Naive B cell (primary cell): Measurements from ENCODE around the gene IL10. TPM values are rescaled to one million over a fixed set of nuclear protein-coding genes. Genes with fewer than 3 reads are reported as not detected.

Experiments
- ATAC-seq, 2 donors: fragments of 150-1000 bp; cut with Tn5 transposase; 2 replicates each; pipeline ENCODE4 v1.10.0; 2021; ENCODE audit warnings: low read depth in 2 of 2, mild to moderate bottlenecking in 2 of 2, moderate library complexity in 2 of 2
- DNase-seq: peaks from one replicate; pipeline ENCODE4 v3.0.0; 2022
- H3K27ac Mint-ChIP-seq, 6 donors: one replicate each; pipeline ENCODE4 v1.8.0; 2020 to 2022; ENCODE audit warnings: mild to moderate bottlenecking in 6 of 6, mixed read lengths in 6 of 6, moderate library complexity in 5 of 6, inconsistent platforms in 2 of 6
- H3K27me3 Mint-ChIP-seq, 3 donors: one replicate each; pipeline ENCODE4 v1.8.0; 2021 to 2022; ENCODE audit warnings: mixed read lengths in 3 of 3, mild to moderate bottlenecking in 1 of 3
- H3K36me3 Mint-ChIP-seq, 2 donors: one replicate each; pipeline ENCODE4 v1.8.0; 2020 to 2022; ENCODE audit warnings: mixed read lengths in 2 of 2, inconsistent platforms in 1 of 2, mild to moderate bottlenecking in 1 of 2
- H3K4me1 Mint-ChIP-seq, 3 donors: one replicate each; pipeline ENCODE4 v1.8.0; 2020 to 2022; ENCODE audit warnings: mixed read lengths in 3 of 3, inconsistent platforms in 1 of 3, mild to moderate bottlenecking in 1 of 3, moderate library complexity in 1 of 3
- H3K4me3 Mint-ChIP-seq, 8 donors: one replicate each; pipeline ENCODE4 v1.8.0; 2020 to 2022; ENCODE audit warnings: mild to moderate bottlenecking in 8 of 8, mixed read lengths in 8 of 8, moderate library complexity in 8 of 8, inconsistent platforms in 2 of 8
- H3K9me3 Mint-ChIP-seq, 7 donors: one replicate each; pipeline ENCODE4 v1.8.0; 2020 to 2022; ENCODE audit warnings: mixed read lengths in 7 of 7, mild to moderate bottlenecking in 5 of 7, inconsistent platforms in 2 of 7, moderate library complexity in 1 of 7
- polyA plus RNA-seq, 6 donors: library from polyadenylated mRNA; unstranded; fragments of 300-500 nt; fragmentation: Illumina TruSeq; gene quantifications; one replicate each; pipeline ENCODE4 v1.2.3, GENCODE V29; 2021; ENCODE audit warnings: low read depth in 6 of 6

The IL10 gene
- polyA plus RNA-seq, 6 donors from 2014 or later: 0.17 to 0.31 TPM; not detected in 4

DNA sequence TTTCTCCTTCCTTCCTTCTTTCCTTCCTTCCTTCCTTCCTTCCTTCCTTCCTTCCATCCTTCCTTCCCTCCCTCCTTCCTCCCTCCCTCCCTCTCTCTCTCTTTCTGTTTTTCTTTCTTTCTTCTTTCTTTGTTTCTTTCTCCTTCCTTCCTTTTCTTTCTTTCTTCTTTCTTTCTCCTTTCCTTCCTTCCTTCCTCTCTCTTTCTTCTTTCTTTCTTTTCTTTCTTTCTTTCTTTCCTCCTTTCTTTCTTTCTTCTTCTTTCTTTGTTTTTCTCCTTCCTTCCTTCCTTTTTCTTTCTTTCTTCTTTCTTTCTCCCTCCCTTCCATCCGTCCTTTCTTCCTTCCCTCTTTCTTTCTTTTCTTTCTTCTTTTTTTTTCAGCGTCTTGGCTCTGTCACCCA, 19.8 kb downstream of the IL10 start:
- peaks cover 0 to 7% of the 10 kb centered on the region in 2 donors for H3K36me3 Mint-ChIP-seq
- DNase-seq (no peak), ATAC-seq (no peak)
- peak overlapping the region in 1 of 6 donors; percentile 93 for H3K27ac Mint-ChIP-seq
- H3K4me1 Mint-ChIP-seq: peaks cover 0 to 6% (median 3%) of the 10 kb centered on the region in 3 donors
- no peak overlapping the region for H3K4me3 Mint-ChIP-seq
- H3K27me3 Mint-ChIP-seq: peaks cover 6 to 19% (median 8%) of the 10 kb centered on the region in 3 donors
- no peaks in the 10 kb centered on the region for H3K9me3 Mint-ChIP-seq

DNA sequence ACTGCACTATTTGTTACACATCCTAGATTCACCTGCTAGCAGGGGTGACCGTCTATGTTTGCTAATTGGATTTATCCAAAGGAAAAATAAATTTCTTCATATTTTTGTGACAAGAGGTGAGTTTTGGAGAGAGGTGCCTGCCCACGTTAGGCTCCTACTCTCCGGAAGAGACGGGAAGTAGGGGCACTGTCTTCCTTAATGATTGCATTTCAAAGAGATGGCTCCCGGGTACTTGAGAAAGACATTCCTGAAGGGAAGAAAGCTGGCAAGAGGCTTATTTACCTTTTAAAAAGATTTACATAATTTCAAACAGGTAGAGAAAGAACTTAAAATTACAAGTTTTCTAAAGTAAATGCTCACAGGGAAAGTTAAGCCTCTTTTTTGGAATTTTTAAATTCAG, 20.4 kb downstream of the IL10 start:
- Mint-ChIP-seq H3K36me3 (peaks cover 0 to 7% of the 10 kb centered on the region in 2 donors), H3K4me1 (peaks cover 0 to 6% (median 3%) of the 10 kb centered on the region in 3 donors), H3K9me3 (no peaks in the 10 kb centered on the region), H3K4me3 (no peak overlapping the region), H3K27ac (no peak overlapping the region), H3K27me3 (peaks cover 6 to 19% (median 8%) of the 10 kb centered on the region in 3 donors)
- no peak for ATAC-seq
- no peak for DNase-seq

DNA sequence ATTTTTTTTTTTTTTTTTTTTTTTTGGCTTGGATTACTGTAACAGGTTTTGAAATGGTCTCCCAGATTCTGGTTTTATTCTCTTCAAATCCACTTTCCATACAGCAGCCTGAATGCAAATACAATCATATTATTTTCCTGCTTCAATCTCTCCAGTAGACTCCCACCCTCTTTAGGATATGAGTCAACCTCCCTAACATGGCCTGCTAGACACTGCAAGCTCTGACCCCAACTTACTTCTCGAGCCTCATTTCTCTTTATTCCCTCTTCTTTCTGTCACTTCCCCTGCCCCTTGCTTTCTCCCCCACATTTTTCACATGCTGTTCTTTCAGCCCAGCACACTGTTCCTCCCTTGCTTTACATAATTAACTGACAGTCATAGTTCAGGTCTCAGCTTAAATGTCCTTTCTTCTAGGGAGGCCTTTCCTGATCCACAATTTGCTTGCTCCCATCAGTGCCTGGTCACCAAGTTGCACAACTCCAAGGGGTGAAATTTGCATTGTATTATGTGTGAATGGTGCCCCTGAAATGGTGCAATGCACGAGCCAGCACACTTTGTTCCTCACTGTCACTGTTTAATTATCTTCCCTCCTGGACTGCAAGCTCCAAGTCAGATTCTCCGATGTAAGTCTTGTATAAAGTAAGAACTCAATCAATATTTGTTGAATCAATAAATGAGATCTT, 23.8 kb downstream of the IL10 start:
- Mint-ChIP-seq H3K27ac (peak overlapping the region in 2 of 6 donors; percentile 35 to 74), H3K9me3 (no peaks in the 10 kb centered on the region), H3K27me3 (peaks cover 0 to 9% (median 8%) of the 10 kb centered on the region in 3 donors), H3K4me3 (peak overlapping the region in 1 of 8 donors; percentile 16), H3K4me1 (peaks cover 0 to 6% (median 3%) of the 10 kb centered on the region in 3 donors), H3K36me3 (no peaks in the 10 kb centered on the region)
- no peak for DNase-seq
- ATAC-seq: no peak

DNA sequence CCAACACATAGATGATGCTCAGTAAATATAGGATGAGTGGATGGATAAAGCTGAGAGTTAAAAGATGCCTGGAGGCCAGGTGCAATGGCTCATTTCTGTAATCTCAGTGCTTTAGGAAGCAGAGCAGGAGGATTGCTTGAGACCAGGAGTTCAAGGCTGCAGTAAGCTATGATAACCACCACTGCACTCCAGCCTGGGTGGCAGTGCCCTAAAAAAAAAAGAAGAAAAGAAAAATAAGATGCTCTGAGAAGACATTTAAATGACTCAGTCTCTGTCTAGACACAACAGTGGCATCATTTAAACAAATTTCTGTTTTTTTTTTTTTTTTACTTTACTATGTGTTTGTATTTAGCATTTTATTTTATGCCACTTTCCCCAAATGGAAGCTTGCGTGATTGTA, 27.0 kb downstream of the IL10 start:
- Mint-ChIP-seq H3K9me3 (no peaks in the 10 kb centered on the region), H3K27ac (no peak overlapping the region), H3K36me3 (no peaks in the 10 kb centered on the region), H3K4me3 (no peak overlapping the region), H3K27me3 (no peaks in the 10 kb centered on the region), H3K4me1 (peaks cover 0 to 15% (median 10%) of the 10 kb centered on the region in 3 donors)
- ATAC-seq (no peak), DNase-seq (no peak)

DNA sequence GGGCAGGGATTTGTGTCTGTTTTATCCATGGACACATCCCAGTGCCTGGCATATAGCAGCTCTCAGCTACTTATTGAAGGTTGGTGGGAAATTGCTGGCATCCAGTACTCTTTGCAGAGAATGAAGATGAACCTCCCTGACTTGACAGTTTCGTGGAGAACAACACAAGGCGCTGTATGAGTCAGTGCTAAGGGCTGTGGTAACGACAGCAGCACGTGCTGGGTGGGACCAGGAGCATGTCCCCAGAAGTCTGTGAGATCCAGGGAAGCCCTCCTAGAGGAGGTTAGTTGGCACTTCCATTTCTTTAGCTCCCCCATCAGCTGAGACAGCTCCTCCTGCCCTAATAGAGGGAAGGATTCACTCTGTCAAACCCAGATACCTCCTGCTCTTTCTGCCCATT, 27.6 kb downstream of the IL10 start:
- DNase-seq (no peak), ATAC-seq (no peak)
- peaks cover 3 to 19% (median 14%) of the 10 kb centered on the region in 3 donors for H3K4me1 Mint-ChIP-seq
- H3K4me3 Mint-ChIP-seq: no peak overlapping the region
- H3K36me3 Mint-ChIP-seq: no peaks in the 10 kb centered on the region
- H3K27me3 Mint-ChIP-seq: no peaks in the 10 kb centered on the region
- no peaks in the 10 kb centered on the region for H3K9me3 Mint-ChIP-seq
- peak overlapping the region in 1 of 6 donors; percentile 86 for H3K27ac Mint-ChIP-seq

DNA sequence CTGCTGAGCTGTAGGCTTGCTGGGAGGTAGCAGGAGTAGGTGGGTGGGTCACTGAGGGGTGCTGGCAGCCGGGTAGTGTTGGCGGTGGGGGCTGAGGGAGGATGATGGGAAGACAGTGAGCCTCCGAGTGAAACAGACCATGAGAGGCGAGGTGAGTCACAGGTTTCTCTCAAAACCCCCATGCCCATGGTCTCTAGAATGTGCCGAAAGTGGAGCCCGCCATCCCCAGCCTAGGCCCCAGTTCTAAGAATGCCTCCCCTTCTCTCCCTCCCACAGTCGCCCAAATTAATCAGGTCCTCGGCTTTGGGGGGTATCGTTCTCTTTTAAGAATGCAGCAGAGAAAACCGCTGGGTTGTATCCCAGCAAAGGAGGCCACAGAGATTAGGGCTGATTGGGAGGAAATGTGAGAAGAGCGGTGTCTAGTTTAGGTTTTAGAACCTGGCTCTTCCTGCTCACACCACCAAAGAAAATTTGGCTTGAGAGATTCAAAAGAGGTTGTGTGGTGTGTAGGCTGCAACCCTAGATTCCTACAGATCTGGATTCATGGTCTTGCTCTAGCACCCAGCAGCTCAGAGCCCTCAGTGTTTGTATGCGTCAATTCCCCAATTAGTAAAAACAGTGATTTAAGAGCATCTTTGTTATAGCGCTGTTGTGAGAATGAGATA, 29.4 kb downstream of the IL10 start:
- ATAC-seq (peak in 1 of 2 donors; percentile 16), DNase-seq (no peak)
- peak overlapping the region in 2 of 6 donors; percentile 32 to 51 for H3K27ac Mint-ChIP-seq
- H3K36me3 Mint-ChIP-seq: no peaks in the 10 kb centered on the region
- H3K4me3 Mint-ChIP-seq: no peak overlapping the region
- H3K4me1 Mint-ChIP-seq: peaks cover 13 to 36% (median 31%) of the 10 kb centered on the region in 3 donors
- no peaks in the 10 kb centered on the region for H3K9me3 Mint-ChIP-seq
- no peaks in the 10 kb centered on the region for H3K27me3 Mint-ChIP-seq

DNA sequence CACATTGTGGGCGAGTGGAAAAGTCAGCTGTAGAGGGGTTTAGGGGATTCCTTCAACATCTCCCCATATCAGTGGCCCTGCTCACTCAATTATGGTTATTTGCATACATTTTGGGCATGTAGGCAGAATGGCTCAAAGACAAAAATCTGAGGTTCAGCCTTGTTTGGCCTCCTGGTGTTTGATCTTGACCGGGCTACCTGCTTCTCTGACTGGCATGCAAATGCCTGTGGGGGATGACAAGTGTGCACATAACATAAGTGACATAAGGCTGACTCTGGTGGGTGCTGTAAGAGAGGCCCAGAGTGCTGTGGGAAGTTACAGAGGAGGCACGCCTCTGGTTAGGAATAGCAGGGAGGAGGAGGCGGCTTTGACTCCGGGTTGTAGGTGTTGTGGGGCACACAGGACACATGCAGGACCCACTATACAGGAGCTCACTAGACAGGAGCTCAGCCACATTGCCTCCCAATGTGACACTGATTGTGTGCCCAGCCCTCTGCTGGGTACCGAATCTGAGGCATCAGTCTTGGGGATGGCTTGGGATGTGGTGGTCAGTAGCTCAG, 31.1 kb downstream of the IL10 start:
- Mint-ChIP-seq H3K27ac (peak overlapping the region in 3 of 6 donors; percentile 27 to 71 (median 47)), H3K36me3 (no peaks in the 10 kb centered on the region), H3K27me3 (no peaks in the 10 kb centered on the region), H3K4me3 (no peak overlapping the region), H3K9me3 (no peaks in the 10 kb centered on the region), H3K4me1 (peaks cover 21 to 45% (median 31%) of the 10 kb centered on the region in 3 donors)
- no peak for ATAC-seq
- no peak for DNase-seq

DNA sequence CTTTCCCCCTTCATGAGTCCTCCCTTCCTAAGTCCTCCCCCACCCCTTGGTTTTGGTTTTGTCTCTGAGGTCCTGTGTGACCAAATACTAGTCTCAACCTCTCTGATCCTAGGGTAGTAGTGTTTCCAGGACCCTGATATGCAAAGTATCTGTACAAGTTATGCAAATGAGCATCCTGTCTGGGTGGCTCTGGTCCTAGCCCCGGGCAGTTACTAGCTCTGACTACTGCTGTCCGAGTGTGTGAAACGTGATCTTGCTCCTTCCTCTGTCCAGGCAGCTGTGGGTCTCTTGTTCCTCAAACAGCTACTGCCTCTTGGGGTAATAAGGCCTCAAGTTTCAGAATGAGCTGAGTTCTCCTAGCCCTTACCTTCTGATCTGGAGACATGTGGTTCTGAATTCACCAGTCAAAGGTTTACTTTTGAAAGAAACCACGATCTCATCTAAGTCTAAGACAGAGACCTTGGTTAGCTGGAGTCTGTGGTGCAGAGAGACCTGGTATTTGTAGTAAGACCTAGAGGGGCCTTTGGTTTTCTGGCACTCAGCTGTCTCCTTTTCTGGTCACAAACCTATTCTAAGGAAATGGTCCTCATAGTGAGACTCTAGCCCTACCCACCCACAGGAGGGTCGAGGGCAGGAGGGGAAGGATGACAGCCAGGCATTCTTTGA, 32.8 kb downstream of the IL10 start:
- H3K4me3 Mint-ChIP-seq: peak overlapping the region in 5 of 8 donors; percentile 13 to 62 (median 31)
- ATAC-seq: peak; percentile 74
- DNase-seq: peak; percentile 32
- peak overlapping the region in 5 of 6 donors; percentile 2 to 74 (median 7) for H3K27ac Mint-ChIP-seq
- no peaks in the 10 kb centered on the region for H3K36me3 Mint-ChIP-seq
- H3K27me3 Mint-ChIP-seq: no peaks in the 10 kb centered on the region
- no peaks in the 10 kb centered on the region for H3K9me3 Mint-ChIP-seq
- peaks cover 30 to 54% (median 39%) of the 10 kb centered on the region in 3 donors for H3K4me1 Mint-ChIP-seq

DNA sequence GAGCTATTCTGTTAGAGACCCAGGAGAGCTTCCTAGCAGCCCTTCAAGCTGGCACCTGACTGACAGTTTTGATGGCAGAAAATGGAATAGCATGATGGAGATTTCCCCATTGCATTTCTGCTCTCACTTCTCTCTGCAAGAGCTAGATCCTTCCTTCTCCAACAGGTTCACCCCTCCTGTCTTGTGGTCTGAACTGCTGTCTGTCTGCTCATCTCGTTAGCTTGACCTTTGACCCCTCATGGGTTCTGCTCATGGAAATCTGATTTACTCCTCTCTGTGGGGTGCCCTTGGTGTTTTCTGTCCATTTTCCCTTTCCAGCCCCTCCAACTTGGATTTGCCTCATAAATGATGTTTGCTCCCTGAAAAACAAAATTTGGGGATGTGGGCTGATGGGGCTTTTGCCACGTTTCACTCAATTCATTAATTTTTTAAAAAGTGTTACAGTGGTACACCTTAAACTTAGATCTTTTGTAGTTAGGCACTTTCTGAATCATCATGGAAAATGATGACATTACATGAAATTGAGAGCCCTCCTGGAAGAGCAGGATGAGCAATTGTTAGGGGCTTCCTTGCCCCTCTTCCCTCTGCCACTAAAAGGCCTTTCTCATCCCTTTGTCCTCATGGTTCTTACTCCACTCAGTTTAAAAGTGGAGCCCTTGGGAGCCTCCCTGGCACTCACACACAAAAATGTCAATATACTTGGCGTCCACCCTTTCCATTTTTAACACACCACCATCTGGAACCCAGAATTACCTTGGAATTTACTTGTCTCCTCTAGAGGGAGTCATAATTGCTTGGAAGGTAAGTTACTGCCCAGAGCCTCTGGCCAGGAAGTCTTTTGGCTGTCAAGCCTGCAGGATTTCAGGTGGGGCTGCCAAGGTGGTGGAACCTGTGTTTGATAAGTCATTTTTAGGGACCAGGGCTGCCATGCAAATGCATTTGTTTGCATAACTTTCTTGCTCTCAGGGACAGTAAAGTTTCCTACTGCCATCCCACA, 33.6 kb downstream of the IL10 start:
- ATAC-seq (no peak), DNase-seq (no peak)
- Mint-ChIP-seq H3K4me1 (peaks cover 30 to 60% (median 45%) of the 10 kb centered on the region in 3 donors), H3K9me3 (no peaks in the 10 kb centered on the region), H3K27ac (peak overlapping the region in 3 of 6 donors; percentile 2 to 73 (median 60)), H3K4me3 (peak overlapping the region in 2 of 8 donors; percentile 35 to 60), H3K27me3 (no peaks in the 10 kb centered on the region), H3K36me3 (peaks cover 0 to 2% of the 10 kb centered on the region in 2 donors)

DNA sequence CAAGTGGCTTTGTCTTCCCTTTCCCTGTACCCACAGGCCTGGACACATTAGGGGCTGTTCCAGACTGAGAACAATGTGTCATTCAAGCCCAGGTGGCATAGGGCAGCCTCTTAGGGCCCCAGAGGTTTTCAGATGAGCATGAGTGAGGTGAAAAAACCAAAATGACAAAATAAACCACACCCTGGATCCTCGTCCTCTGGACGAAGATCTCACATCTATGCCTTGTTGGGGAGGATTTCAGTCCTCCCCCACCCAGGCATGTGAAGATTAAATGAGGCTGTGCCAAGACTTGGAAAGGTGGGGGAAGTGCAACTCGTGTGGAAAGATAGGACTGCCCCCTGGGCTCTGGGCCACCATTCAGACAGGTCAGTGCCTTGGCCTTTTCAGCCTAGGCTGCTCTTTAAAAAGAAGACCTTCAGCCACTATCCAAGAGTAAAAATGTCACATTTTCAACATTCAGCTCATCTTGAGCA, 34.5 kb downstream of the IL10 start:
- no peak for DNase-seq
- Mint-ChIP-seq H3K4me1 (peaks cover 30 to 55% (median 40%) of the 10 kb centered on the region in 3 donors), H3K27ac (peak overlapping the region in 1 of 6 donors; percentile 27), H3K9me3 (no peaks in the 10 kb centered on the region), H3K4me3 (no peak overlapping the region), H3K36me3 (peaks cover 4 to 11% of the 10 kb centered on the region in 2 donors), H3K27me3 (no peaks in the 10 kb centered on the region)
- no peak for ATAC-seq

DNA sequence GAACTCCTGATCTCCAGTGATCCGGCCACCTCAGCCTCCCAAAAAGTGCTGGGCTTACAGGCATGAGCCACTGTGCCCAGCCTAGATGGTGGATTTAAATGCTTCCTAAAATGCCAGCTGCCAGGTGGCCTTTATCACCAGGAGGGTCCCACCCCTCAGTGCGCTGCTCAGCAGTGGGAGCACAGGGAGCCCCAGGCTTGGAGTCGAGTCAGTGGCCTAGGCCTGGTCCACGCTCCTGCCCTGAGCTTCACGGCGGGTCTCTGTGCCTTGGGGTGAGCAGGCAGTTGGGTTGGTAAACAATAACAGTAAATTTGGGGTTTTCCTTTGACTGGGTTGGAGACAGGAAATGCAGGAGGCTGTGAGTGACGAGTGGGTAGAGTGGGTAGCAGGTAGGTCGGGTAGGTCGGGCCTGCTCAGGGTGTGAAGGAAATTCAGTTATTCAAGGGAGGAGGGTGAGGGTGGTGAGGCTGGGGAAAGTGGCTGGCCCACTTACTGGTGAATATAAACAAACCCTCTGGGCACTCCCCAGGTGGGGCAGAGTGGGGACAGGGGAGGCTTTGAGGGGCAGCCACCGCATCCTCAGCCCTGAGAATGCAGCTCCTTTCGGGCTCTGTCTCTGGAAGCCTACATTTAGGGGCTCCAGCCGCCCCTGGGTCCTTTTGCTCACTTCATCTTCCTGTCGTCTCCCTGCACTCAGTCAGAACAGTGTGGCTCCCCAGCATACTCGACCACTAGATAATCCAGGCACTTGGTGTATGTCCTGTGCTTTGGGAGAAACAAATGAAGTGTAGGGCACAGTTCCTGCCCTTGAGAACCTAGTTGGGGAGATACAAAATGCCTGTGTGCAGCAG, 35.2 kb downstream of the IL10 start:
- Mint-ChIP-seq H3K36me3 (peaks cover 9 to 18% of the 10 kb centered on the region in 2 donors), H3K4me3 (no peak overlapping the region), H3K4me1 (peaks cover 33 to 57% (median 35%) of the 10 kb centered on the region in 3 donors), H3K27ac (peak overlapping the region in 2 of 6 donors; percentile 49 to 58), H3K9me3 (no peaks in the 10 kb centered on the region), H3K27me3 (no peaks in the 10 kb centered on the region)
- DNase-seq (no peak), ATAC-seq (no peak)
